ENCODE measurements around the gene LASP1. TPM values are rescaled to one million over a fixed set of nuclear protein-coding genes. Genes with fewer than 3 reads are reported as not detected.
"Not testable (repeated sequence)": the region's sequence is repeated elsewhere in the genome, so short reads cannot be mapped to it uniquely, and the experiment has no call there.

LASP1 gene
- total RNA-seq, 1 experiment from 2014 or later, result 77.6 TPM

GRCh38 chr17:38906460-38907228 lies 36.8 kb downstream of the LASP1 start:
- DNase-seq (ENCODE audit: extremely low read depth, low read depth), result no peak

DNA sequence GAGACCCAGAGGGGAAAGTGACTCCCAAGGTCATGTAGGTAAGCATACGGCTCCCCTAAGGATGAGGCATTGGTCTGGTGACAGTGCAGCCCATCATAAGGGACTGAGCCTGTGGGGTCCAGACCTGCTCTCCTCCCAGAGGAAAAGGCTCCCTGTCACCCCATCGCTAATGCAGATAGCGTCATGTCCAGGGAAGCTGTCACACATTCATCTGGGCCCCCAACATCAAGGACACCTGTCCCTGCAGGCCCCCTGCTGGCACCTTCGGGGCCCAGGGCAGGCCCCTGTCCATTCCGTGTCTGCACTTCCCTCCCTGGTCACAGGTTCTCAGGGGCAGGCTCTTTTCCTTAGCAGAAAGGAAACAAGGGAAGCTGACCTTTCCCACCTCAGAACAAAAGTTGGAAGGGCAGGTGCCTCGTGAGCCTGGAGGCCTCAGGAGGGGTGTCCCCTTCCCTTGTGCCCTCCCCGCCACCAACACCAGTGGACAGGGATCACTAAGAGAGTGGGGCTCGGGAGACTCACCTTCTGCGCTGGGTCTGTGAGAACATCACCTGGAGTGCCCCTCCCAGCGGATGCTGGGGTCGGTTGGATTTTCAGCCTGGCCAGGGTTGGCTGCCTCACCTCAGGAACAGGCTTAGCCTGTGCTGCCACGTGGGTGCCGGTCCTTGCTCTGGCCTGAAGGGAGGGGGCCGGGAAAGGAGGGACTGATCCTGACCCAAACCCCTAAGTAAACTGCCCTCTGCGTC lies 38.2 kb downstream of the LASP1 start:
- DNase-seq (ENCODE audit: extremely low read depth, low read depth), result no peak

DNA sequence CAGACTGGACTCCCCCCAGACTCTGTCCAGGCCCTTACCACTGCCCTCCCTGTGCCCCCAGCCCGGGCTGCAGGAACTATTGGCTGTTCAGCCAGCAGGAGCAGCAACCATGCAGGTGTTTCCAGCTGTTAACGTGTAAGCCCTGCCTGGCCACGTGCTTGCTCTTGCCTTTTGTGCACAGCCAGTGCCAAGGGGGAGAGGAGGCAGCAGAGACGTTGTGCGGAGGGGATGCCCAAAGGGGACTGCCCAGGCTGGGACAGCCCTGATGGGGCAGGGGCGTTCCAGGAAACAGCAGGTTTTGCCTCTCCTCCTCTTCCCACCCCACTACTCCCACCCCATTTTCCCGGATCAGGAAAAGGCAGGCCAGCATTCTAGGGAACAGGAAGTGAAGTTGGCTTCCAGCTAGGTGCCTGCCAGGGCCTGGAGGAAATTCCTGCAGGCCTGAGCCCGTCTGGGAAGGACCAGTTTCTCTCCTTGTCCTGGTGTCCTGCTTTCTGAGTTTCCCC lies 38.9 kb downstream of the LASP1 start:
- DNase-seq (ENCODE audit: extremely low read depth, low read depth), result no peak

GRCh38 chr17:38910325-38910724 lies 40.5 kb downstream of the LASP1 start:
- DNase-seq (ENCODE audit: extremely low read depth, low read depth), result no peak

- DNase-seq (ENCODE audit: extremely low read depth, low read depth), result no peak
Measured at GRCh38 chr17:38911081-38911730, 41.3 kb downstream of the LASP1 start.

- not testable (repeated sequence) for DNase-seq (ENCODE audit: extremely low read depth, low read depth)
Measured at GRCh38 chr17:38911731-38912081, 41.8 kb downstream of the LASP1 start.

DNA sequence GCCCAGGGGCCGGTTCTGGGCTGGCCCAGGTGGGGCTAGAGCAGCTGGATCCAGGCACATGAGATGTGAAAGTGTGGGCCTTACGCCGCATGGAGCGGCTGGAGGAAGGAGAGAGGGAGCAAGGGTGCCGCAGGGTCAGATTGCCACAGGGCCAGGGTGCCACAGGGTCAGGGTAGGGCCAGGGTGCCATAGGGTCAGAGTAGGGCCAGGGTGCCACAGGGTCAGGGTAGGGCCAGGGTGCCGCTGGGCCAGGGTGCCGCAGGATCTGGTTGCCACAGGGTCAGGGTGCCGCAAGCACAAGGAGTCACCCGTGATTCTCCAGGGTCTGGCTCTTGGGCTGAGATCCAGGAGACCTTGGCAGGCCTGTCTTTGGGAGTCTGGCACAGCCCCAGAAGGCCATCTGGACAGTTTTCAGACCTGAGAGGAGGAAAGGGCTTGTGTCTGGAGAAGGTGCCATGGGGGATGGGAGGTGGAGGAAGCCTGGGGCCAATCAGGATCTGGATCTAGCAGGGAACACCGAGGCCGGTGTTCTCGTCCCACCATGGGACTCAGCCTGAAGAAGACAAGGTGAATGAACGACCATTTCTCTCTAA lies 42.5 kb downstream of the LASP1 start:
- no peak for DNase-seq (ENCODE audit: extremely low read depth, low read depth)

DNA sequence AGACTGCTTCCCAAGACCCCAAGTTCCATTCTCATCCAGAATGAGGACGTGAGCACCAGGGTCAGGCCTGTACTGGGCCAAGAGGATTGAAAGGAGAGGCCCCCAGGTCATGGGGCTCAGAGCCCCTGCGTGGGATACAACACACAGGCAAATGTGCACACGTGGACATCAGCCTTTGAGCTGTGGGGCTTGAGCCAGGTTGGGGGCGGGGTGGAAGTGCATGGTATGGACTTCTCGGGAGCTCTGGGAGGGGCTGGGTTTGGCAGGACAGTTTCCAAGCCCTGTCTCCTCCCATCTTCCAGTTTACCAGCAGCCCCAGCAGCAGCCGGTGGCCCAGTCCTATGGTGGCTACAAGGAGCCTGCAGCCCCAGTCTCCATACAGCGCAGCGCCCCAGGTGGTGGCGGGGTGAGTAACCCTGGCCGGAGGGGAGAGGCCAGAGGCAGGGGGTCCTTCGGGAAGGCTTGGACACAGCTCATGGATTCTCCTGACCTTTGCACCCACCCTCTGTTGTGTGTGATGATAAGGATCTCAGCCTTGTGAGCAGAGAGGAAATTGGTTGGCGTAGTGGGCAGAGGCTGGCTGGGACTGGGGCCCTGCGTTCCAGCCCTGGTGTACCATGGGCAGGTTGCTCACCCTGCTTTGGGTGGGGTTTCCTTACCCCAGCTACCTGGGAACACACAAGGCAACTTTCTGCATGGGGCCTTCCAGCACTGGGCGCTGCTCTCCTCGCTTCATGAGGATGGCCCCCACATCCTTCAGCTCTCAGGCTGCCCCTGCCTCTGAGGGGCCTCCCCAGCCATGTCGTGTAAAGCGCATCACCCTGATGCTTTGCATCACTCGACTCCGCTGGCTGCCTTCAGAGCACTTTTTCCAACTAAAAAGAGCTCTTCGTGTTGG lies 45.1 kb downstream of the LASP1 start:
- no peak for DNase-seq (ENCODE audit: extremely low read depth, low read depth)

- no peak for DNase-seq (ENCODE audit: extremely low read depth, low read depth)
Measured at GRCh38 chr17:38915639-38915995, 45.8 kb downstream of the LASP1 start.

DNA sequence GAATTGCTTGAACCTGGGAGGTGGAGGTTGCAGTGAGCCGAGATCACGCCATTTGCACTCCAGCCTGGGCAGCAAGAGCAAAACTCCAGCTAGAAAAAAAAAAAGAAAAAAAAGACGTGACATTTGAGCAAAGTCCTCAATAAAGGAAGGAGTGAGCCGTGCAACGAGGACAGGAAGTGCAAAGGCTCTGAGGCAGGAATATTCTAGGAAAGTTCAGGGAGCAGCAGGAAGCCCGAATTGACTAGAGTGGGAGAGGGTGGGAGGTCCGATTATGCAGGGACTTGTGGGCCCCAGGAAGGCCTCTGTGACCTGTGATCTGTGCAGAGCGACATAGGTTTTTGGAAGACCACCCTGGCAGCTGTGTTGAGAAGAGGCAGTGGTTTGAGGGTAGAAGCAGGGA lies 46.9 kb downstream of the LASP1 start:
- DNase-seq (ENCODE audit: extremely low read depth, low read depth), result no peak

DNA sequence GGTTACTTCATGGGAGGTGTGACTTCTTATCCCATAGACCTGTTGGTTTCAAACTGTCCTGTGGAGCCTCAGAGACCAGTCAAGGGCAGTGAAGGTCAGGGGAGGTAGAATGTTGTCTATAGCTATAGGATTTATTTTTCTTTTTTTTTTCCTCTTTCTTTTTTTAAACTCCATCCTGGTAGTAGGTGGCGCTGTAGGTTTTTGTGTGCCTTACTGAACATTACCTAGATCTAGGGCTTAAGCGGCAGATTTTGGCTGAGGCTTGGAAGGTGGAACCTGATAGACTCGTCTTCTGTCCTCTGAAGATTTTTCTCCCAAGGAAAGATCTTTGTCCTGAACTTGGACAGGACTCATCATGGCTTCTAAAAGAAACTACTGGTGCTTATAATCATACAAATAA lies 47.4 kb downstream of the LASP1 start:
- DNase-seq (ENCODE audit: extremely low read depth, low read depth), result no peak

- no peak for DNase-seq (ENCODE audit: extremely low read depth, low read depth)
Measured at GRCh38 chr17:38918129-38918913, 48.5 kb downstream of the LASP1 start.

DNA sequence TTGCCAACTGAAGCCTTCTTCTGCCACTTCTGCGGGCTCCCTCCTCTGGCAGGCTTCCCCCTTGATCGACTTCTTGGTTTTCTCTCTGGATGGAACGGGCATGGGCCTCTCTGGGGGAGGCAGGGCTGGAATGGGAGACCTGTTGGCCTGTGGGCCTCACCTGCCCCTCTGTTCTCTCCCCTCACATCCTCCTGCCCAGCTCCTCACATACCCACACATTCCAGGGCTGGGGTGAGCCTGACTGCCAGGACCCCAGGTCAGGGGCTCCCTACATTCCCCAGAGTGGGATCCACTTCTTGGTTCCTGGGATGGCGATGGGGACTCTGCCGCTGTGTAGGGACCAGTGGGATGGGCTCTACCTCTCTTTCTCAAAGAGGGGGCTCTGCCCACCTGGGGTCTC lies 49.1 kb downstream of the LASP1 start:
- DNase-seq (ENCODE audit: extremely low read depth, low read depth), result no peak

GRCh38 chr17:38919316-38920078 lies 49.6 kb downstream of the LASP1 start:
- no peak for DNase-seq (ENCODE audit: extremely low read depth, low read depth)

GRCh38 chr17:38920374-38921291 lies 50.8 kb downstream of the LASP1 start:
- DNase-seq (ENCODE audit: extremely low read depth, low read depth), result no peak

DNA sequence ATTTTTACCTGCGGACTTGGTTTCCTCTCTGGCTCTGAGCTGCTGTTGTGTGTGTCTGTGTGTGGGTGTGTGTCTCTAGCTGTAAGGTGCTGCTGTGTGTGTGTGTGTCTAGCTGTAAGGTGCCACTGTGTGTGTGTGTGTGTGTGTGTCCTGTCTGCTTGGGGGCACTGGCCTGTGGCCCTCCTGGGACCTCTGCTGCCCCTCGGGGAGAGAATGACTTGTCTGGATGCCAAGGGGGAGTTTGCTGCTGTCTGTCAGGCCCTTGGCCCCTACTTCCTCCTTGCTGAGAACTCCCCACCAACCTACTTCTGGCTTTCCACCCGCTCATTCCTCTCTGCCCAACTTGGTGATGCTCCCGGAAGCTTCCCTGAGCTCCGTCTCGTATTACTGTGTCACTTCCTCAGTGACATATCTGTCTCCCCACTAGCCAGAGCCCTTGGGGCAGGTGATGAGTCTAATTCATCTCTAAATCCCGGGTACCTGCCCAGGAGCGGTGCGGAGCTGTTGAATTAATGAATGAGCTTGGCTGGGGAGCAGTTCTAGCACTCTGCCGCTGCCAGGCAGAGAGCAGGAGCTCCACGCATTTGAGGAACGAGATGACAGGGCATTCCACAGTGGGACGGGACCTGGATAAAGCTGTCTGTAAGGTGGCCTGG lies 52.0 kb downstream of the LASP1 start:
- no peak for DNase-seq (ENCODE audit: extremely low read depth, low read depth)
